Body of pancreas (tissue), 4 donors: ENCODE data around the gene ILDR2. TPM values are rescaled to one million over a fixed set of nuclear protein-coding genes. Genes with fewer than 3 reads are reported as not detected.
"Not testable (repeated sequence)": the region's sequence is repeated elsewhere in the genome, so short reads cannot be mapped to it uniquely, and the experiment has no call there.

ENCODE experiments used
- ATAC-seq: fragments of 150-250 bp; one replicate; pipeline ENCODE4 v1.9.1; 2016
- DNase-seq, 4 donors: peaks; one replicate each; pipeline ENCODE4 v3.0.0-alpha.2; 2019
- H3K27ac ChIP-seq, 4 donors: fragments of 200-600 bp; sonication (generic); 1 replicate in 3 of 4; 2 replicates in 1 of 4; pipeline versions ENCODE4 v1.5.1 to v1.6.1; 2016 to 2019; ENCODE audit warnings: mild to moderate bottlenecking in 1 of 4, mixed read lengths in 1 of 4, moderate library complexity in 1 of 4
- H3K27me3 ChIP-seq, 2 donors: fragments of 200-600 bp; sonication (generic); one replicate each; pipeline ENCODE4 v1.6.0; 2016; ENCODE audit warnings: mild to moderate bottlenecking in 1 of 2
- H3K36me3 ChIP-seq, 2 donors: fragments of 200-600 bp; sonication (generic); replicated peaks in 1 of 2; 2 replicates each; pipeline ENCODE4 v1.5.1; 2016; ENCODE audit warnings: low read depth in 2 of 2; ENCODE audit not compliant: insufficient read depth in 1 of 2
- H3K4me1 ChIP-seq: fragments of 200-600 bp; sonication (generic); one replicate; pipeline ENCODE4 v1.6.0; 2016
- H3K4me3 ChIP-seq, 2 donors: fragments of 200-600 bp; sonication (generic); 1 replicate in 1 of 2; 2 replicates in 1 of 2; pipeline ENCODE4 v1.5.1; 2016 to 2019
- H3K9me3 ChIP-seq, 3 donors: fragments of 200-600 bp; sonication (generic); 1 replicate in 2 of 3; 2 replicates in 1 of 3; pipeline ENCODE4 v1.5.1; 2016
- CTCF ChIP-seq, 7 experiments: fragments of 450-650 bp in 4 of 7; fragments of 200-600 bp in 3 of 7; sonication (generic) in 3 of 7; IDR thresholded peaks; one replicate each; pipeline ENCODE4 v1.5.1; 2016 to 2019; ENCODE audit warnings: antibody characterized with exemption in 7 of 7
- POLR2A ChIP-seq, 3 donors: fragments of 450-650 bp; IDR thresholded peaks; one replicate each; pipeline ENCODE4 v1.6.1; 2016; ENCODE audit warnings: antibody characterized with exemption in 3 of 3, mild to moderate bottlenecking in 2 of 3
- WGBS, 2 donors: methylation state at CpG; one replicate each; pipeline ENCODE4 v1.1.5; 2017; 5-methylcytosine and 5-hydroxymethylcytosine counted together
- intact Hi-C: fragments of 100-400 bp; cut with DNase I; formaldehyde crosslinking; loops from one replicate; pipeline ENCODE4 v1.15.1; 2023
- total RNA-seq, 2 donors: library from RNA; depleted of rRNA; stranded (reverse); fragments of >200 nt; gene quantifications; one replicate each; pipeline ENCODE4 v1.1.0, GENCODE V29; 2016

The ILDR2 gene
- total RNA-seq, 2 donors from 2014 or later, result 0.52 to 0.66 TPM

GRCh38 chr1:166888373-166889111 lies 86.8 kb downstream of the ILDR2 start:
- intact Hi-C loops, result no loop called here
- Histone ChIP-seq H3K27ac (no peak overlapping the region), H3K36me3 (no peaks in the 10 kb centered on the region), H3K9me3 (no peaks in the 10 kb centered on the region), H3K27me3 (no peaks in the 10 kb centered on the region), H3K4me3 (no peak overlapping the region), H3K4me1 (peaks cover 3% of the 10 kb centered on the region)
- TF ChIP-seq CTCF (IDR thresholded peaks at IDR 0.05), result no peak
- no peak for TF ChIP-seq POLR2A (IDR thresholded peaks at IDR 0.05)
- ATAC-seq (no peak), DNase-seq (no peak)
- WGBS, 2 donors, result 59 to 68% methylated on average over 4 of the region's 4 CpGs

- no peak for DNase-seq
- Histone ChIP-seq H3K36me3 (no peaks in the 10 kb centered on the region), H3K4me3 (no peak overlapping the region), H3K9me3 (no peaks in the 10 kb centered on the region), H3K4me1 (peaks cover 3% of the 10 kb centered on the region), H3K27ac (no peak overlapping the region), H3K27me3 (no peaks in the 10 kb centered on the region)
- intact Hi-C loops, result no loop called here
- TF ChIP-seq POLR2A (IDR thresholded peaks at IDR 0.05) (no peak), CTCF (IDR thresholded peaks at IDR 0.05) (no peak)
- WGBS, 2 donors, result 66 to 82% methylated on average over 3 of the region's 3 CpGs
- no peak for ATAC-seq
Observed at GRCh38 chr1:166884971-166885370, 90.4 kb downstream of the ILDR2 start.

GRCh38 chr1:166884040-166884642 lies 91.2 kb downstream of the ILDR2 start:
- Histone ChIP-seq H3K36me3 (no peaks in the 10 kb centered on the region), H3K9me3 (no peaks in the 10 kb centered on the region), H3K27me3 (no peaks in the 10 kb centered on the region), H3K4me1 (peaks cover 3% of the 10 kb centered on the region), H3K27ac (no peak overlapping the region), H3K4me3 (no peak overlapping the region)
- DNase-seq (peak; percentile 39 to 63 (median 48)), ATAC-seq (peak; percentile 50)
- 10 to 12% methylated on average over 22 to 44 of the region's 44 CpGs for WGBS, 2 donors
- intact Hi-C loops, result no loop called here
- peak; percentile 19 to 62 (median 57) for TF ChIP-seq CTCF (IDR thresholded peaks at IDR 0.05)
- no peak for TF ChIP-seq POLR2A (IDR thresholded peaks at IDR 0.05)

- DNase-seq (no peak), ATAC-seq (no peak)
- Histone ChIP-seq H3K27ac (no peak overlapping the region), H3K4me3 (no peak overlapping the region), H3K36me3 (no peaks in the 10 kb centered on the region), H3K9me3 (no peaks in the 10 kb centered on the region), H3K4me1 (peaks cover 3% of the 10 kb centered on the region), H3K27me3 (no peaks in the 10 kb centered on the region)
- 33 to 40% methylated on average over 2 of the region's 2 CpGs for WGBS, 2 donors
- intact Hi-C loops, result no loop called here
- TF ChIP-seq POLR2A (IDR thresholded peaks at IDR 0.05), result no peak
- TF ChIP-seq CTCF (IDR thresholded peaks at IDR 0.05), result no peak
Observed at GRCh38 chr1:166882893-166883292, 92.4 kb downstream of the ILDR2 start.

GRCh38 chr1:166878173-166878917 lies 97.0 kb downstream of the ILDR2 start:
- intact Hi-C loops, result not testable (repeated sequence)

More at GRCh38 chr1:166878173-166878917, 97.0 kb downstream of the ILDR2 start:
- peaks cover 21% of the 10 kb centered on the region for H3K4me1 ChIP-seq
- not testable (repeated sequence) for H3K27ac ChIP-seq, DNase-seq, H3K9me3 ChIP-seq, H3K27me3 ChIP-seq, ATAC-seq, H3K4me3 ChIP-seq, H3K36me3 ChIP-seq
- WGBS, 2 donors, result 94 to 96% methylated on average over 21 of the region's 21 CpGs
